PC-9 (cell line): ENCODE measurements around the gene WWC2.

Source experiments
- CTCF ChIP-seq: fragments of 200-600 bp; sonication (generic); conservative IDR thresholded peaks from 2 replicates; pipeline ENCODE4 v1.6.1; 2017; ENCODE audit warnings: mixed run types, antibody characterized with exemption, mild to moderate bottlenecking, moderate library complexity
- EZH2 ChIP-seq: fragments of 200-600 bp; sonication (generic); IDR thresholded peaks from 2 replicates; pipeline ENCODE4 v1.8.0; 2017; ENCODE audit warnings: antibody characterized with exemption, low read depth

GRCh38 chr4:183323295-183323694, 224.2 kb downstream of the WWC2 start:
- TF ChIP-seq CTCF (no peak), EZH2 (no peak)
